Loucy (cell line): Measurements from ENCODE around the gene SLC12A4.
"Not testable (repeated sequence)": the region's sequence is repeated elsewhere in the genome, so short reads cannot be mapped to it uniquely, and the experiment has no call there.

Experiments
- EZH2phosphoT487 ChIP-seq: fragments of 200-600 bp; IDR thresholded peaks from 2 replicates; pipeline ENCODE4 v1.6.1; 2018; ENCODE audit warnings: antibody characterized with exemption, mild to moderate bottlenecking, moderate library complexity, borderline replicate concordance
- TF ChIP-seq, protein P1 (sequence below): fragments of 200-600 bp; sonication (generic); conservative IDR thresholded peaks from 2 replicates; pipeline ENCODE4 v1.5.1; 2014; ENCODE audit warnings: mild to moderate bottlenecking, antibody characterized with exemption, low read length

DNA sequence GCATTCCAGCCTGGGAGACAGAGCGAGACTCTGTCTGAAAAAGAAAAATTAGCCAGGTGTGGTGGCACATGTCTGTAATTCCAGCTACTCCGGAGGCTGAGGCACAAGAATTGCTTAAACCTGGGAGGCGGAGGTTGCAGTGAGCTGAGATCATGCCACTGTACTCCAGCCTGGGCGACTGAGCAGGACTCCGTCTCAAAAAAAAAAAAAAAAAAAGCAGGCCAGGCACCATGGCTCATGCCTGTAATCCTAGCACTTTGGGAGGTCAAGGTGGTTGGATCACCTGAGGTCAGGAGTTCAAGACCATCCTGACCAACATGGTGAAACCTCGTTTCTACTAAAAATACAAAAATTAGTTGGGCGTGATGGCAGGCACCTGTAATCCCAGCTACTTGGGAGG is 3.8 kb upstream of the SLC12A4 start:
- TF ChIP-seq, protein P1, sequence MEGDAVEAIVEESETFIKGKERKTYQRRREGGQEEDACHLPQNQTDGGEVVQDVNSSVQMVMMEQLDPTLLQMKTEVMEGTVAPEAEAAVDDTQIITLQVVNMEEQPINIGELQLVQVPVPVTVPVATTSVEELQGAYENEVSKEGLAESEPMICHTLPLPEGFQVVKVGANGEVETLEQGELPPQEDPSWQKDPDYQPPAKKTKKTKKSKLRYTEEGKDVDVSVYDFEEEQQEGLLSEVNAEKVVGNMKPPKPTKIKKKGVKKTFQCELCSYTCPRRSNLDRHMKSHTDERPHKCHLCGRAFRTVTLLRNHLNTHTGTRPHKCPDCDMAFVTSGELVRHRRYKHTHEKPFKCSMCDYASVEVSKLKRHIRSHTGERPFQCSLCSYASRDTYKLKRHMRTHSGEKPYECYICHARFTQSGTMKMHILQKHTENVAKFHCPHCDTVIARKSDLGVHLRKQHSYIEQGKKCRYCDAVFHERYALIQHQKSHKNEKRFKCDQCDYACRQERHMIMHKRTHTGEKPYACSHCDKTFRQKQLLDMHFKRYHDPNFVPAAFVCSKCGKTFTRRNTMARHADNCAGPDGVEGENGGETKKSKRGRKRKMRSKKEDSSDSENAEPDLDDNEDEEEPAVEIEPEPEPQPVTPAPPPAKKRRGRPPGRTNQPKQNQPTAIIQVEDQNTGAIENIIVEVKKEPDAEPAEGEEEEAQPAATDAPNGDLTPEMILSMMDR, result not testable (repeated sequence)
- TF ChIP-seq EZH2phosphoT487, result not testable (repeated sequence)
